GM13977 (cell line): ENCODE data around the gene CMTM2.
A peak's percentile ranks its signal among the peaks of the same experiment; 100 is the strongest.

Source experiments
- DNase-seq: peaks from one replicate; pipeline ENCODE4 v3.0.0; 2012; ENCODE audit warnings: low spot score
- in situ Hi-C: fragments of 300-500 bp; cut with MboI; formaldehyde crosslinking; loops from one replicate; pipeline ENCODE4 v1.12.0; 2022; ENCODE audit warnings: low sequenced_read_pairs, low pct_unique_long_range_greater_than_20kb, mixed read lengths, inconsistent platforms; ENCODE audit not compliant: unreplicated experiment
- TF ChIP-seq, protein P1 (sequence below): IDR thresholded peaks from 2 replicates; pipeline ENCODE4 v1.5.1; 2012; ENCODE audit warnings: mild to moderate bottlenecking, control low read depth; ENCODE audit not compliant: insufficient read depth; ENCODE audit errors: extremely low read depth, missing control alignments

CMTM2 gene

DNA sequence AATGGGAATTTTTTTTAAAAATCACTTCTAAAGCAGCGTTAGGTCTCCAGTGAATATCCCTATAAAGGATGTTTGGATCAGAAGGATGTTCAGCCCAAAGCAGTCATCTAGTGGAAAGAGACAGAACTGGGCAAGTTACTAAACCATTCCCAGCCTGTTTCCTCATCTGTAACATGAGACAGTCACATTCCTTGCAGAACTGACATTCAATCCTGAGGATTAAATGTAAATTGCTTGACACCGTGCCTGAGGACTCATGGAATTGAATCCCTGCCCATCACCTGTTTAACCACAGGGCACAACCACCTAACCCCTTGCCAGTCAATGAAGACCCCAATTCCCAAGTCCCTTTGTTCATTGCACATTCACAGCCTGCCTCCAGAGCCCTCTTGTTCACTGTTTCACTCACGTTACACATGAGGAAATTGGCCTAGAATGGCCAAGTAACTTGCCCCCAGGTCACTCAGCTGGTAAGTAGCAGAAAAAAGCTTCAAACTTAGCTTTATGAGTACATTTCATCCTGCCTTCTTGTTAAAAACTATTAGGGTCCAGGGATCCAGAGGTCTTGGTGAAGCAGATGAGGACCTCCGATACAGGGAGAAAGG is 1.4 kb downstream of the CMTM2 start:
- in situ Hi-C loops, result loop anchor here (25.0 kb wide), 1 partner anchor 168 kb away; no protein-coding TSS in a partner anchor
- TF ChIP-seq, protein P1, sequence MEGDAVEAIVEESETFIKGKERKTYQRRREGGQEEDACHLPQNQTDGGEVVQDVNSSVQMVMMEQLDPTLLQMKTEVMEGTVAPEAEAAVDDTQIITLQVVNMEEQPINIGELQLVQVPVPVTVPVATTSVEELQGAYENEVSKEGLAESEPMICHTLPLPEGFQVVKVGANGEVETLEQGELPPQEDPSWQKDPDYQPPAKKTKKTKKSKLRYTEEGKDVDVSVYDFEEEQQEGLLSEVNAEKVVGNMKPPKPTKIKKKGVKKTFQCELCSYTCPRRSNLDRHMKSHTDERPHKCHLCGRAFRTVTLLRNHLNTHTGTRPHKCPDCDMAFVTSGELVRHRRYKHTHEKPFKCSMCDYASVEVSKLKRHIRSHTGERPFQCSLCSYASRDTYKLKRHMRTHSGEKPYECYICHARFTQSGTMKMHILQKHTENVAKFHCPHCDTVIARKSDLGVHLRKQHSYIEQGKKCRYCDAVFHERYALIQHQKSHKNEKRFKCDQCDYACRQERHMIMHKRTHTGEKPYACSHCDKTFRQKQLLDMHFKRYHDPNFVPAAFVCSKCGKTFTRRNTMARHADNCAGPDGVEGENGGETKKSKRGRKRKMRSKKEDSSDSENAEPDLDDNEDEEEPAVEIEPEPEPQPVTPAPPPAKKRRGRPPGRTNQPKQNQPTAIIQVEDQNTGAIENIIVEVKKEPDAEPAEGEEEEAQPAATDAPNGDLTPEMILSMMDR, result no peak
- DNase-seq, result no peak

GRCh38 chr16:66581246-66581952 is 2.1 kb downstream of the CMTM2 start:
- TF ChIP-seq, protein P1, result no peak
- in situ Hi-C loops, result loop anchor here (25.0 kb wide), 1 partner anchor 169 kb away; no protein-coding TSS in a partner anchor
- peak; percentile 30 for DNase-seq

GRCh38 chr16:66585481-66586239 is 6.4 kb downstream of the CMTM2 start:
- in situ Hi-C loops, result loop anchor here (25.0 kb wide), 1 partner anchor 173 kb away; no protein-coding TSS in a partner anchor
- no peak for DNase-seq
- TF ChIP-seq, protein P1, result no peak

DNA sequence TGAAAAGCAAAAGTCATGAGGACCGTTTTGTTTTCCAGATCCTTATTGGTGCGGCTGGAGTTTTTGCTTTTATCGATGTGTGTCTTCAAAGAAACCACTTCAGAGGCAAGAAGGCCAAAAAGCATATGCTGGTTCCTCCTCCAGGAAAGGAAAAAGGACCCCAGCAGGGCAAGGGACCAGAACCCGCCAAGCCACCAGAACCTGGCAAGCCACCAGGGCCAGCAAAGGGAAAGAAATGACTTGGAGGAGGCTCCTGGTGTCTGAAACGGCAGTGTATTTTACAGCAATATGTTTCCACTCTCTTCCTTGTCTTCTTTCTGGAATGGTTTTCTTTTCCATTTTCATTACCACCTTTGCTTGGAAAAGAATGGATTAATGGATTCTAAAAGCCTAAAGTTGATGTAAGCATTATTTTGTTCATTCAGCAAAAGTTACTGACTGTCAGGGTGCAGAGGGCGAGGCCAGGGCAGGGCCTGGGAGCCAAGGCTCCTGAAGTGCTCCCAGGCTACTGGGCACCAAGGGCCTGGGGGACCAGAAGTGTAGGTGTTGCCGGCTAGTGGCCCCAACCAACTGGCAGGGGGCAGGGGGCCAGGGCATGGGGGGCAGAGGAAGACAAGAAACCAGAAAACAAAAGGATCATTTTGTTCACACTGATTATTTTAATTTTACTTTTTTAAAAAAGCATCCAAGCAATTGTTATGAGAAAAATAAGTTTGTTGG is 8.8 kb downstream of the CMTM2 start:
- TF ChIP-seq, protein P1, result no peak
- in situ Hi-C loops, result loop anchor here (25.0 kb wide), 1 partner anchor 176 kb away; no protein-coding TSS in a partner anchor
- no peak for DNase-seq

DNA sequence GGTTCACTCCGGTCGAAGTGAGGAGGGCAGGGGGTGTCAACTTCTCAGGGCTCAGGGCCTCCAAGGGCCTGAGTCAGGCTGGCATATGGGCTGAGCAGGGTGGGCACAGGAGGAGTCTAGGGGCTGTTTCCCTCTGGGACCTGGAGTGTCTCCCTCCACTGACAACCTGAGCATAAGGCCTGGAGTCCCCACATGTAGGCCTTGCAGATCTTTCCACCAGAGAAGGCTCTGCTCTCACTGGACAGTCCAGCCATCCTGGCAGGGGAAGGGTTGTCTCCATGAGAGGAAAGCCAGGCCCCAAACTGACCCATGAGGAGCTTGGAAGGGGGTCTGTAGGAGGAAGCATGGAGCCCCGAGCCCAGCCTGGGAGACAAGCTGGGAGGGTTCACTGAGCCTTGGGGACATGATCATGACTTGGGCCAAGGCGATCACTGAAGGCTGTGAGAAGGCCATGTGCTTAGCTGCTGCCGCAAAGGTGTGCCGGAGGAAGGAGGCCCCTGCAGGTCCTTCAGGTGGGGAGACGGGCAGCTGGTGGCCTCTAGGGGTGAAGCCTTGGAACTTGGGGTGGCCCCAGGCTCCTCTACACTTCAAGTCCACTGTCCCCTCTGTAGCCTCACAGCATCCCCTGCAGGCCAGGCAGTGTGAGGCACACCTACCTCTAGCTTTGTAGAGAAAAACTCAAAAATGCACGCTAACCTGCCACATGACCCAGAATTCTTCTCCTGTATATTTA is 9.9 kb downstream of the CMTM2 start:
- DNase-seq, result peak; percentile 79
- TF ChIP-seq, protein P1, result peak; percentile 94
- in situ Hi-C loops, result loop anchor here (25.0 kb wide), 1 partner anchor 177 kb away; no protein-coding TSS in a partner anchor
